Measurements from ENCODE around the gene XXYLT1.
A peak's percentile ranks its signal among the peaks of the same experiment; 100 is the strongest.

The XXYLT1 gene

DNA sequence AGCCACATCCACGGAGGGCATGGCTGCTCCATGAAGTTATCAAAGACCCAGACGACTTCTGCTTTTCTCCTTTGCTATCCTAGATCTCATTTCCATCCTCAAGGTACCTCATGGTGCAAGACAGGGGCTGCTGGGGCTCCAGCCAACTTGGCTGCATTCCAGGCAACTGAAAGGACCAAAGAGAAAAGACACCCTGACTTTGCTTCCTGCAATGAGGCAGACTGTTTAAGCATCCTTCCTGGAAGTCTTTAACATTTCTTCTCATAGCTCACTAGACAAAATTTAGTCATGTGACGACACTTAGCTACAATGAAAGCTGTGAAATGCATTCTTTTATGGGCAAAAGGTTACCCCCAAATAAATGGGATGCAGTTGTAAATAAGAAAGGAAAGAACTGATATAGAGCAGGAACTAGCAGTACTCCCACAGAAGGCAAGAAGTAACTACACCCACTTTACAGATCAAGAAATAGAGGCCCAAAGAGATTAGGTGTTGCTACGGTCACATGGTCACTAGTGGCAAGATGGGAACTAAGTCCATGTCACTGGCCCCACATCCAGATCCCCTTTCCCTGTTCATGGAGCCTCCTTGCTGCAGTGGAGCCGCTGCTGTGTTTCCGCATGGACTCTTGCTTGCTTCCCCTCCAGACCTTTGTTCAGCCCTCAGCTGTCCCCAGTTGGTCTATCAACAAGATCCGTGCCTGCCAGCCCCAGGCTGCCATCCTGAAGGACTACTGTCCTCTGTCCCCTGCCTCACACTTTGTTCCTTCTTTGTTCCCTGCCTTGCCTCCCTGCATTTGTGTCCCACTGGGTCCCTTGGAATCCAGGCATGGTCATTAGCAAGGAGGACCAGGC lies 107.0 kb downstream of the XXYLT1 start:
- no peak for DNase-seq

DNA sequence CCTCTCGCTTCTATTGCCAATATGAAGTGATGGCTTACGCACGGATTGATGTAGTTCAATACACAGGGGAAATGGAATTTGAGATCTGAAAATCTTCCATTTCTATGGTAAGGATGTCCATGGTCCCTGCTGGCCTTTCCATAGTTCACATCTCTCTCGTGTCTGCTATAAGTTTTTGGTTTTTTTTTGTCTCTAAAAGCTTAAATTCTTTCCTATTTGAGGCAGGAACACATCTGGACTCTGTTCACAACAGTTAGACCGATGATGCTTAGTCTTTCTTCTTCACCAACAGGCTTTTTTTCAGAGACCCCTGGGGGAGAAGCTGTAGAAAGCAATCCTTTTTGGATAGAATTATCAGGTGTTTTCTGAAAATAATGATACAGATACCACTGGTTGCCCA lies 108.1 kb downstream of the XXYLT1 start:
- no peak for DNase-seq

- DNase-seq = peak; percentile 27
Observed at GRCh38 chr3:195162033-195162669, 108.8 kb downstream of the XXYLT1 start.

DNA sequence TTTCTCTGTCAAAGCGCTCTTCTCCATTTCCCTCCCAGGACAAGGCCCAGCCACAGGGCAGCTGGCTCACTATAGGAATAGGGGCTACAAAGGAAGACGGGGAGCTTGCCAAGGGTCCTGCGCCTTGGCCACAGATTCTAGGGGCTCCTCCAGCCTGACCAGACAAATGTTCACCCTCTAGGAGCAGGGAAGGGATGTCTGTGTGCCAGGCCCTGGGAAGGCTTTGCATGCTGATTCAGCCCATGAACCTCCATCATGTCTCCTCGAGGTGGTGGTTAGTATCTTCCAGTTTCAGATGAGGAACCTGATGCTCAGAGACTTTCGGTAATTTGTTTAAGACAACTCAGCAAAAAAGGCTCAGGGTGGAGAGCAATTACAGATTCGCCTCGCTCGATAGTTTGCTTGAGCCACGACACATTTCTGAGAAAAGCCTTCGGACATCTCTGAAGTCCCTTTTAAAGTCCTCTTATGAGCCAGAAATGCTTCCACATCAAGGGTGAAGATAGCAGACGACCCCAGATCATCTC lies 110.0 kb downstream of the XXYLT1 start:
- no peak for DNase-seq

- DNase-seq = no peak
Observed at GRCh38 chr3:195160257-195160898, 110.6 kb downstream of the XXYLT1 start.

GRCh38 chr3:195159814-195160165 lies 111.2 kb downstream of the XXYLT1 start:
- DNase-seq = no peak

- DNase-seq = no peak
Observed at GRCh38 chr3:195159117-195159813, 111.7 kb downstream of the XXYLT1 start.

DNA sequence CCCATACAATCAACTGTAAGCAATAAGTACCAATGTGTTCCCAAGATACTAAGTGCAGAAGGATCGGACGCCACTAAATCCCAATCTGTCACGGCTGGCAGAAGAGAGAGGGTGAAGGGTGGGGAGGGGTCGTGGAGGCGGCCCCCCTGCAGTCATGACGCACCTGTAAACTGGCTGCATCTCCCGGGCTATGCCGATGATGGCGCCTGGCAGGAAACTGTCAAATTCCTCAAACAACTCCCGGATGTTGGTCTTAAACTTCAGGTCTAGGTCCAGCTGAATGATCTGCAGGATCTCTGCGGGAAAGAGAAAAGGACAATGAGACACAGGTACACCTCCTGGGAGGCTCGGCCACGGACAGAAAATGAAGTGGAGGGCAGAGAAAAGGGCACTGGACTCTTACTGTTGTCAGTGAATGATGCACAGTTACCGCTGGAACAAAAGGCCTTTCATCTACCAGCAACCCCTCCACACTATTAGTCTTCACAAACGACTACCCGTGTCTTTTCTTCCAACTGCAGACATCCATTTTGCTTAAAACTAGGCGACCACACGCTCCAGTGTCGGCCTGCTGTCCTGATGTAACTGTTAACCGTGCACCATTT lies 114.6 kb downstream of the XXYLT1 start:
- no peak for DNase-seq

DNA sequence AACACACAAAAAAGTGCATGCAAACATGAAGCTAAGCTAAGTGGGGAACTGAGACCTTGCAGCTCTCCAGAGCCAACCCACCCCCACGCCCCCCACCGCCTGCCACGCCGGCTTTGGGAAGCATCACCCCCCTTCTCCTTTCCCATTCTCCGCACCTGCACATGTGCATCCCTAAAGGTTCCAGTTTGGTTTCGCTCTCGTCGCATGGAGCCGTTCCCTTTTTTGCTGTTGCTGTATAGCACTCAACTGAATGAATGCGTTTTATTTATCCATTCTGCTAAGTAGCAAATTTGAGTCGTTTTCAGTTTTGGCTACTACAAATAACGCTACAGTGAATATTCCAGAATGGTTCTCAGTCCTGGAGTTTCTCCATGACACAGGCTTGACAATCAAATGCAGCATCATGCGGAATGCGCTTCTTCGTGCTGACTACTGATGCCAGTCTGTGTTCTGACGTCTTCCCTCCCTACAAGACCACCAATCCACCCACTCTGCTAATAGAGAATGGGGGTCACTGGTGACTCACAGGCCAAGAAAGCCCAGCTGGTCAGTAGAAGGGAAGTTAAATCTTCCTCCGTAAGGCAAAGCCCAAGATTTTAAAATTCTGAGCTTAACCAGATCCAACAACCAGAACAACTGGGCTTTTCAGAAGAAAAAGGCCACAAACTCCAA lies 115.3 kb downstream of the XXYLT1 start:
- no peak for DNase-seq

- no peak for DNase-seq
Observed at GRCh38 chr3:195154793-195155535, 116.0 kb downstream of the XXYLT1 start.

DNA sequence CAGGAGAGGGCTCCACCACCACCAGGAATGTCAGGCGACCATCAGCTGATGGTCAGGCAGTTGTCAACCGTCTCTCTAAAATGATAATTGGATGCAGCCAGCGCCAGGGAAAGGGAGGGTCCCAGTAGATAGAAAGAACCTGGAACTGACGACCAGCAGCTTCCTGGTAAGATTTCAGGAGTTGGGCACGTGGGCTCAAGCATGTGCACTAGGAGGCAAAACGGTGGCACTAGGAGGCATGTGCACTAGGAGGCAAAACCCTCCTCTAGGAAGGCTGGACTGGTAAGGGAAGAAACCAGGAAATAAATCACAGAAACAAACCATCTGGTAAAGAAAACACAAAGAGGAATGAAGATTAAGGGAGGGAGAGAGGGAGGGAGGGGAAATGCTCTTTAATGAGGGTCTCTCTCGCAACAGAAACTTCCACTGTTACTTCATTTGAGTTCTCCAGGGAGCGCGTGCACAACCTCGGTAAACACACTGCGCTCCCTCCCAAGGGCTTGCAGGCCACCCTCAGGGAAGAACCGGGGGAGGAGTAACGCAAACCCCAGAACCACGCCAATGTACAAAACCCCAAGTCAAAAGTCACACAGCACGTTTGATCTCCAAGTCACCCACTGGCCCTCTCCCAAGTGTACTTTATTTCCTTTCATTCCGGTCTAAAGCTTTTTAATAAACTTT lies 116.7 kb downstream of the XXYLT1 start:
- no peak for DNase-seq

DNA sequence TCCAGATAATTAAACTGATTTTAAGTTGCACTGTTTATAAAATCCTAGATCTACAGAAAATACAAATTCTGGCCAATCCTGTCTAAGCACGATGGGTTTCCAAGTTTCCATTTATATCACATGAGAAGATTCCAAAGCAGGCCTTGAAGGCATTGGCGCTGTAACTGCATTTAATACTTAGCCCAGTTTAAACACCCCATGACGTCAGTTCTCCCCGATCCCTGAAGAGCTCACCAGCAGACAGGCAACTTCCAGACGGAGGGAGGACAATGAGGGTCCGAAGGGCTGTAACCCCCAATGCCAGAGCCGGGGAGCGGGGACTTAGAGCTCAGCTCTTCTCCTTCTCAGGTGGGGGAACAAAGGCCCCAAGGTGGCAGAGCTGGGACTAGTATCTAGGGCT lies 117.3 kb downstream of the XXYLT1 start:
- DNase-seq = no peak

DNA sequence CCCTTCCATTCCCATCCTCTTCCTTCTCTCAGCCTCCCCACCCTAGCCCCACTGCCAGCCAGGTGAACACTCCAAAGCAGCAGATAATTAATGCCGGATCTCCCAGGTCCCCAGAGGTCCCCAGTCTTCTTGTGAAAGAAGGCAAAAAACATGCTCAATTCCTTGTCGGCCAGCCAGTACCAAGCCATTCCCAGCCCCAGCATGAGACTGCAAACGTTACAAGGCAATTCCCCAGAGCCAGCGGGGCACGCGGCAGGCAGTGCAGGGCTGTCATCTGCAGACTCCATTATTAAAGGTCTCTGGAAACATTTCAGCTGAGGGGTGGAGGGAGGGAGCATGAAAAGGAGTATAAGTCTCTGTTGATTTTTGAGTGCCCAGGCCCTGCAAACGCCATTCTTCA lies 117.8 kb downstream of the XXYLT1 start:
- DNase-seq = no peak

- DNase-seq = no peak
Observed at GRCh38 chr3:195151866-195152541, 119.0 kb downstream of the XXYLT1 start.

GRCh38 chr3:195151402-195151801 lies 119.6 kb downstream of the XXYLT1 start:
- DNase-seq = no peak

DNA sequence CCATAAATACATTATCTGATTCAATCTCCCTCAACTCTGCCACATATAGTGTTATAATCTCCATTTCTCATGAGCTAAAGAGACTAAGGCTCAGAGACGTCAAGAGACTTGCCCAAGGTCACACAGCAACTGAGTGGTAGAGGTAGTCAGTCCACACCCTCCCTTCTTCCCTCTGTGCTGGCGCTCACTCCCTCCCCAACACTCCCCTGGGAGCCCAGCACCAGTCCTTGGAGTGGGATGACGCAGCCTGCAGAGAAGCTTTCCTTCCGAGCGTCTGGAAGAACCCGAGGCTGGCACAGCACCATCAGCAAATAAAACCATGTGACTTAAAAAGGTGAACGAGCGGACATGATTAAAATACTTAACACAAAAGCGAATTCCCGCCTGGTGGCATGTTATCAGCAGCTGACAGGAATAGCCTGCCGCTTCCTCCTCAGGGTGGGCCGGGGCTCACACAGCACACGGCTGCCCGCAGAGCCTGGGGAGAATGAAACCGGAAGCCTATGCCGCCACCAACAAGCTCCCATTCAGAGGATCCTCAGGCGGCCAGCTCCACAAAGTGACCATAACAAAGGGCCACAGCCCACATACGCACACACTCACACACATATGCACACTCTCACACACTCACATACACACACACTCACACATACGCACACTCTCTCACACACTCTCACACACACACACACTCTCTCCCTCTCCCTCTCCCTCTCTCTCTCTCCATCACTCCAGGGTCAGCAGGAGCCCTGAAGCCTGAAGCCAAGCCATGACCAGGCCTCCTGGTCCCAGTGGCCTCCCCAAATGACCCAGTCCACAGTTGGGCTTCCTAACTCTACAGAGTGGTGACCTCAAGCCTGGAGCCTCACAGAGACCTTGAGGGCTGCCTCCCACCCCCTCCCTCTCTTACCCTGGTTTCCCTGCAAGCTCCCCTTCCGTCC lies 120.5 kb downstream of the XXYLT1 start:
- DNase-seq = peak; percentile 23

DNA sequence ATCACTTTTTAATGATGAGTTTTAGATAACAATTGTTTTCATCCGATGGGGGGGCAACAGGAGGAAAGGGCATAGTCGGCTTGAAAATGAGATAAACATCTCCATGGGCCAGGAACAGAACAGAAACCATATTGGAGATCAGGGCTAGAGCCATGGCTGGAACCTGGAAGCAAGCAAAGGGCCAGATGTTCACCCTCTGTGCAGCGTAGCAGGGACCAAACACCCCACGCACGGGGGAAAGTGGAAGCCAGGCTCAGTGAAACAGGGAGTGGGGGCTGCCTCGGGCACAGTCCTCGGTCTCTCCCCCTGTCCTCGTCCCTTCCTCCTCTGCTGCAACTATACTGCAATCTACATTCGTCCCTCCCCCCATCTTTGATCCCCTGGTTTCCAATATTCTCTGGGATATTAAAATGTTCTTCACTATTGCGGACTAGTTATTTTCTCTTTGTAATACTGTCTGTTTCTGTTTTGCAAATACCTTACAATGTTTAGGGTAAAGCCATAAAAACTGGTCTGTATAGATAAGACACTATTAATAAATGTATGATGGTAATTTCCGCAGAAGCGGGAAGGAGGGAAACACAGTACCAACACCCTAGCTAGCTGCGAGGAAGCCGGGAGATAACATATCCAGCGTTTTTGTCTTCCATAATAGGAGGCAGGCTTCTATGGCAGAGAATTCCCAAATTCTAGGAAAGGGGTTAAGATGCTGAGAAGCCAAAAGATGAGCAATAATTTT lies 121.5 kb downstream of the XXYLT1 start:
- DNase-seq = no peak

- peak; percentile 9 for DNase-seq
Observed at GRCh38 chr3:195148549-195148948, 122.4 kb downstream of the XXYLT1 start.

All from activated CD4-positive, alpha-beta T cell treated with anti-CD3 and anti-CD28 coated beads, Interleukin-2, Interleukin-6, amounts not matched to agents 100 ng/mL and 50 ng/mL, durations not matched to agents 16 hours and 8 hours (primary cell).